WTC11 (cell line): ENCODE results near the gene GABRB3. TPM values are rescaled to one million over a fixed set of nuclear protein-coding genes. Genes with fewer than 3 reads are reported as not detected.

Source experiments
- ATAC-seq: fragments of 200-7000 bp; cut with Tn5 transposase; 2 replicates; pipeline ENCODE4 v1.10.0; 2021; ENCODE audit warnings: mild to moderate bottlenecking, moderate library complexity
- CTCF ChIA-PET: fragments of 300-600 bp; sonication (Branson Sonifier 250); formaldehyde crosslinking; loops from one replicate; lab custom pipeline; 2021; ENCODE audit warnings: antibody characterized with exemption; lab: Charles Lee
- POLR2A ChIA-PET: fragments of 350-600 bp; sonication (Branson Sonifier 250); formaldehyde crosslinking; loops from one replicate; lab custom pipeline; 2021; ENCODE audit warnings: antibody characterized with exemption; lab: Charles Lee
- DNase-seq: peaks from one replicate; pipeline ENCODE4 v3.0.0; 2021; ENCODE audit warnings: low spot score
- H3K27ac Mint-ChIP-seq: 2 replicates; pipeline ENCODE4 v1.8.0; 2021; ENCODE audit warnings: mixed read lengths
- H3K27me3 Mint-ChIP-seq: 2 replicates; pipeline ENCODE4 v1.8.0; 2021; ENCODE audit warnings: low read depth, mild to moderate bottlenecking, moderate library complexity, mixed read lengths
- H3K36me3 Mint-ChIP-seq: 2 replicates; pipeline ENCODE4 v1.8.0; 2021; ENCODE audit warnings: mixed read lengths
- H3K4me1 Mint-ChIP-seq: 2 replicates; pipeline ENCODE4 v1.8.0; 2022; ENCODE audit warnings: mixed read lengths
- H3K4me3 Mint-ChIP-seq: 2 replicates; pipeline ENCODE4 v1.8.0; 2021; ENCODE audit warnings: mild to moderate bottlenecking, moderate library complexity, mixed read lengths
- H3K9me3 Mint-ChIP-seq: 2 replicates; pipeline ENCODE4 v1.8.0; 2021; ENCODE audit warnings: mixed read lengths
- AFF4 ChIP-seq: sonication (generic); formaldehyde crosslinking; IDR thresholded peaks from 2 replicates; pipeline ENCODE4 v1.8.1; 2023; ENCODE audit warnings: mild to moderate bottlenecking, missing genetic modification reagents, borderline replicate concordance
- AR ChIP-seq: fragments of 250-450 bp; sonication (Bioruptor Pico); IDR thresholded peaks from 2 replicates; pipeline ENCODE4 v1.9.0; 2021; ENCODE audit warnings: mild to moderate bottlenecking
- EMX1 ChIP-seq: fragments of 250-450 bp; sonication (Bioruptor Pico); IDR thresholded peaks from 2 replicates; pipeline ENCODE4 v1.8.0; 2021; ENCODE audit warnings: mild to moderate bottlenecking
- ETV6 ChIP-seq: sonication (generic); formaldehyde crosslinking; IDR thresholded peaks from 2 replicates; pipeline ENCODE4 v1.8.1; 2022; ENCODE audit warnings: mild to moderate bottlenecking, missing genetic modification reagents
- IRF2 ChIP-seq: sonication (generic); formaldehyde crosslinking; IDR thresholded peaks from 2 replicates; pipeline ENCODE4 v1.8.0; 2022; ENCODE audit warnings: low read depth, missing genetic modification reagents, borderline replicate concordance
- JUN ChIP-seq: sonication (generic); formaldehyde crosslinking; IDR thresholded peaks from 2 replicates; pipeline ENCODE4 v1.8.0; 2023; ENCODE audit warnings: mild to moderate bottlenecking, missing genetic modification reagents
- PRRX2 ChIP-seq: fragments of 250-450 bp; sonication (Bioruptor Pico); IDR thresholded peaks from 2 replicates; pipeline ENCODE4 v1.8.0; 2021; ENCODE audit warnings: mild to moderate bottlenecking
- SMAD4 ChIP-seq: sonication (generic); formaldehyde crosslinking; IDR thresholded peaks from 2 replicates; pipeline ENCODE4 v1.8.0; 2022; ENCODE audit warnings: mild to moderate bottlenecking, missing genetic modification reagents
- TCF7 ChIP-seq: sonication (generic); formaldehyde crosslinking; IDR thresholded peaks from 2 replicates; pipeline ENCODE4 v1.8.0; 2022; ENCODE audit warnings: mild to moderate bottlenecking, low read depth, missing genetic modification reagents, moderate library complexity
- TP53 ChIP-seq: sonication (generic); formaldehyde crosslinking; IDR thresholded peaks from 2 replicates; pipeline ENCODE4 v1.8.1; 2023; ENCODE audit warnings: mild to moderate bottlenecking, missing genetic modification reagents
- ZBTB43 ChIP-seq: sonication (generic); formaldehyde crosslinking; IDR thresholded peaks from 2 replicates; pipeline ENCODE4 v1.8.1; 2023; ENCODE audit warnings: mild to moderate bottlenecking, missing genetic modification reagents
- ZMAT4 ChIP-seq: fragments of 250-450 bp; sonication (Bioruptor Pico); IDR thresholded peaks from 2 replicates; pipeline ENCODE4 v1.9.0; 2021; ENCODE audit warnings: mild to moderate bottlenecking
- ZNF138 ChIP-seq: sonication (generic); formaldehyde crosslinking; conservative IDR thresholded peaks from 2 replicates; pipeline ENCODE4 v1.8.1; 2022; ENCODE audit warnings: mild to moderate bottlenecking, moderate library complexity, missing genetic modification reagents
- ZNF317 ChIP-seq: sonication (generic); formaldehyde crosslinking; IDR thresholded peaks from 2 replicates; pipeline ENCODE4 v1.8.1; 2023; ENCODE audit warnings: low read depth, mild to moderate bottlenecking, moderate library complexity, missing genetic modification reagents, borderline replicate concordance
- ZNF396 ChIP-seq: fragments of 250-450 bp; sonication (Bioruptor Pico); IDR thresholded peaks from 2 replicates; pipeline ENCODE4 v1.8.0; 2021; ENCODE audit warnings: mild to moderate bottlenecking, moderate library complexity, borderline replicate concordance
- ZNF423 ChIP-seq: fragments of 250-450 bp; sonication (Bioruptor Pico); IDR thresholded peaks from 2 replicates; pipeline ENCODE4 v2.1.2; 2022; ENCODE audit warnings: mild to moderate bottlenecking, moderate library complexity
- ZNF425 ChIP-seq: fragments of 250-450 bp; sonication (Bioruptor Pico); conservative IDR thresholded peaks from 2 replicates; pipeline ENCODE4 v1.9.0; 2021; ENCODE audit warnings: mild to moderate bottlenecking
- ZNF512 ChIP-seq: sonication (generic); formaldehyde crosslinking; IDR thresholded peaks from 2 replicates; pipeline ENCODE4 v1.8.1; 2022; ENCODE audit warnings: missing genetic modification reagents, borderline replicate concordance
- ZSCAN18 ChIP-seq: fragments of 250-450 bp; sonication (Bioruptor Pico); IDR thresholded peaks from 2 replicates; pipeline ENCODE4 v2.1.2; 2022; ENCODE audit warnings: mild to moderate bottlenecking, moderate library complexity
- total RNA-seq: library from RNA; stranded (reverse); gene quantifications from 3 replicates; pipeline ENCODE4 v1.2.3, GENCODE V29; 2021

The GABRB3 gene
- total RNA-seq, 1 experiment from 2014 or later = 203 TPM

GRCh38 chr15:26565542-26565941 lies 207.3 kb downstream of the GABRB3 start (continued):
- TF ChIP-seq AFF4 = no peak
- TF ChIP-seq TP53 (CRISPR knock-in tag) = no peak
- no peak for TF ChIP-seq ZNF423
- no peak for TF ChIP-seq TCF7 (CRISPR knock-in tag)
- TF ChIP-seq IRF2 = no peak
- TF ChIP-seq EMX1 (CRISPR knock-in tag) = no peak
- no peak for TF ChIP-seq ZBTB43 (CRISPR knock-in tag)

- ChIA-PET CTCF (interaction anchor here (1.4 to 1.8 kb wide), 2 partner anchors 300 to 302 kb away, joined by 3 to 5 read pairs; partner anchors contain the start of gene GABRA5), POLR2A (no interaction called here)
- Mint-ChIP-seq H3K4me1 (peaks cover 37% of the 10 kb centered on the region), H3K36me3 (peaks cover 63% of the 10 kb centered on the region), H3K27me3 (no peaks in the 10 kb centered on the region), H3K27ac (no peak overlapping the region), H3K9me3 (no peaks in the 10 kb centered on the region), H3K4me3 (no peak overlapping the region)
- no peak for DNase-seq
- ATAC-seq = peak; percentile 74
- no peak for TF ChIP-seq ZNF138 (CRISPR knock-in tag)
- TF ChIP-seq ZNF396 (CRISPR knock-in tag) = no peak
- no peak for TF ChIP-seq PRRX2
Observed at GRCh38 chr15:26564361-26564760, 208.5 kb downstream of the GABRB3 start.

- peaks cover 66% of the 10 kb centered on the region for H3K36me3 Mint-ChIP-seq
- no peak for ATAC-seq
- H3K27me3 Mint-ChIP-seq = no peaks in the 10 kb centered on the region
- ChIA-PET POLR2A (no interaction called here), CTCF (interaction anchor here (1.0 kb wide), 1 partner anchor 277 kb away, joined by 4 read pairs; no protein-coding TSS in a partner anchor)
- no peaks in the 10 kb centered on the region for H3K9me3 Mint-ChIP-seq
- H3K27ac Mint-ChIP-seq = peak overlapping the region; percentile 62; the same call in 1 of the 2 replicates
- peaks cover 37% of the 10 kb centered on the region for H3K4me1 Mint-ChIP-seq
- no peak for DNase-seq
- H3K4me3 Mint-ChIP-seq = no peak overlapping the region
- no peak for TF ChIP-seq TCF7 (CRISPR knock-in tag)
- no peak for TF ChIP-seq ZSCAN18 (CRISPR knock-in tag)
- no peak for TF ChIP-seq ETV6 (CRISPR knock-in tag)
- no peak for TF ChIP-seq ZMAT4
- TF ChIP-seq AR (CRISPR knock-in tag) = no peak
- TF ChIP-seq ZNF138 (CRISPR knock-in tag) = no peak
- no peak for TF ChIP-seq SMAD4 (CRISPR knock-in tag)
- TF ChIP-seq JUN = no peak
- TF ChIP-seq ZNF512 = no peak
- TF ChIP-seq ZNF317 = no peak
- TF ChIP-seq ZNF425 = no peak
Observed at GRCh38 chr15:26562336-26562735, 210.5 kb downstream of the GABRB3 start.
